GM12873 (cell line): ENCODE data around the gene S100A3.

Experiments used
- CTCF ChIP-seq: IDR thresholded peaks from 2 replicates; pipeline ENCODE4 v1.5.1; 2012; ENCODE audit warnings: low read depth, mild to moderate bottlenecking, moderate library complexity, low read length, control low read depth; ENCODE audit not compliant: insufficient read depth; ENCODE audit errors: missing control alignments

The S100A3 gene

GRCh38 chr1:153536671-153537375 is 12.2 kb downstream of the S100A3 start:
- TF ChIP-seq CTCF, result no peak

GRCh38 chr1:153536012-153536670 is 12.9 kb downstream of the S100A3 start:
- no peak for TF ChIP-seq CTCF

GRCh38 chr1:153535242-153536011 is 13.6 kb downstream of the S100A3 start, which contains the start of gene S100A6:
Gene S100A6 (minus strand): TSS chr1:153535991. CDS start chr1:153535339, 652 bp downstream.
- no peak for TF ChIP-seq CTCF

- TF ChIP-seq CTCF, result no peak
Observed at GRCh38 chr1:153534925-153535241, 14.2 kb downstream of the S100A3 start.

GRCh38 chr1:153534226-153534924 is 14.7 kb downstream of the S100A3 start:
- TF ChIP-seq CTCF, result no peak

GRCh38 chr1:153533689-153534201 is 15.3 kb downstream of the S100A3 start:
- TF ChIP-seq CTCF, result no peak
